T-helper 1 cell treated with Interleukin-12 subunit alpha and Interleukin-12 subunit beta and Interleukin-4 antibody, amounts not matched to agents 30 ng/mL and 1 ng/mL, for 36 hours (primary cell): ENCODE data around the gene FAM149B1. TPM values are rescaled to one million over a fixed set of nuclear protein-coding genes. Genes with fewer than 3 reads are reported as not detected.

Source experiments
- intact Hi-C: fragments of 100-400 bp; cut with micrococcal nuclease; formaldehyde crosslinking; loops from one replicate; pipeline ENCODE4 v1.15.1; 2024
- total RNA-seq: library from RNA; stranded (reverse); gene quantifications from 2 replicates; pipeline ENCODE4 v1.2.3, GENCODE V29; 2022

The FAM149B1 gene
- total RNA-seq, 1 donor from 2014 or later, result 12.4 TPM

DNA sequence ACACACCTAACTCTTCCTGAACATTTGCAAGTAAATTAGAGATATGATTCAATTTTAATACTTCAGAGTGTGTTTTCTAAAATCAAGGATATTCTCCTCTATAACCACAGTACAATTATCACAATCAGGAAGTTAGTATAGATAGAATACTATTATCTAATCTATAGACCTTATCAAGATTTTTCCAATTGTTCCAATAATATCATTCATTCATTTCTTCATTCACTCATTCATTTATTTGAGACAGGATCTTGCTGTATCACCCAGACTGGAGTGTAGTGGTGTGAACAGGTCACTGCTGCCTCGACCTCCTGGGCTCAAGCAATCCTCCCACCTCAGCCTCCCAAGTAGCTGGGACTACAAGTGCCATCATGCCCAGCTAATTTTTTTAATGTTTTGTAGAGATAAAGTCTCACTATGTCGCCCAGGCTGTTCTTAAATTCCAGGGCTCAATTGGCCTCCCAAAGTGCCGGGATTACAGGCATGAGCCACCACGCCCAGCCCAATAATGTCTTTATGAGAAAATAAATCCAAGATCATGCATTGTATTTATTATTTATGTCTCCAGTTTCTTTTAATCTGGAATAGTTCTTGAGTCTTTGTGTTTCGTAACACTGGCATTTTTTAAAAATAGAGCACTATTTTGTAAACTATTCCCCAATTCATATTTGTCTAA, 95.1 kb downstream of the FAM149B1 start:
- intact Hi-C loops, result no loop called here

DNA sequence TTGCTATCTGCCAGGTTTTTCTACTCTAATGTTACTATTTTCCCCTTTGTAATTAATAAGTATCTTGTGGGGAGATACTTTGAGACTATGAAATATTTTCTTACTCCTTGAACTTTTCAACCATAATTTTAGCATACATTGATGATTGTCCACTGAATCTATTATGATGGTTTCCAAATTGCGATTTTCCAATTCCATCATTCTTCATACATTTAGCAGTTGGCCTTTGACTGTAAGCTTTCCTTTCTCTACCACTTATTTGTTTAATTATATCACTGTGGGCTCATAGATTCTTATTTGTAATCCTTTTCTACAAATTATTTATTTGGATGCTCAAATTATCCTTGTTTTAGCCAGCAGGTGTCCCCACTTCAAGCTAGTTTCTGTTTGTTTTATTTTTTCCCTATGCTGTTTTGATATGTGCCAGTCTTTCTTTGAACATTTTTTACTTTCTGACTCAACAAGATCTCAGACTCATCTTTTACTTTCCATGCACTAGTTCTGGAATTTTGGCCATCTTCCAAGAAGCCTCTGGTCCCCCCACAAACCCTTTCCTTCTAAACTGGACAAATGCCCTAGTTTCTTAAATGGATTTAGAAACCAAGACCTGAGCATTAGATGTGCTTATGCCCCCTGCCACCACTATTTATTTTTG, 95.9 kb downstream of the FAM149B1 start:
- intact Hi-C loops, result loop anchor here (1.0 kb wide), 2 partner anchors 265 to 380 kb away; no protein-coding TSS in a partner anchor

DNA sequence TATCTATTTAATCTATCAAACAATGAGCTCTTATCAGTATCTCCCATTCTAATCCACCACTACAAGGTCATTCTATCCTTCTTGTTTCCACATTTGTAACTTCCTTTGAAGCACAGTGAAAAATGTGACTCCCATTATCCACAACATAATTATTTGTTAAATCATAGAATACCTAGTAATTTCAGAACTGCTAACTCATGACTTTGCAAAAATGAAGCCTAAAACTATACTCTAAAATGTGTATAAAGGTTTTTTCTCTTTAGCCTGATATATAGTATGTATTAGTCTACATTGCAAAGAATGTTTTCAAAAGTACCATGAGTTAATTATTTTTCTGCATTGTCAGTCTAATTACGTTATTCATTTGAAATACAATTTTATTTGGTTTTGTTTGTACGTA, 96.5 kb downstream of the FAM149B1 start:
- intact Hi-C loops, result loop anchor here (1.0 kb wide), 2 partner anchors 265 to 380 kb away; no protein-coding TSS in a partner anchor

DNA sequence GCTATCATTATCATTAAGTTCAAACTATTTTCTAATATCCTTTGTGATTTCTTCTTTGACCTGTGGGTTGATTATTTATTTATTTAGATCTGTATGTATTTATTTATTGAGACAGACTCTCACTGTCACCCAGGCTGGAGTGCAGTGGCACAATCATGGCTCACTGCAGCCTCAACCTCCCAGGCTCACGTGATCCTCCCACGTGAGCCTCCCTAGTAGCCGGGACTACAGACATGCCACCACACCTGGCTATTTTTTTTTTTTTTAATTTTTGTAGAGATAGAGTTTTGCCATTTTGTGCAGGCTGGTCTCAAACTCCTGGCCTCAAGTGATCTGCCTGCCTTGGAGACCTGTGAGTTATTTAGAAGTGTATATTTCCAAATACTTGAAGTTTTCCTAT, 113.2 kb downstream of the FAM149B1 start:
- intact Hi-C loops, result no loop called here

DNA sequence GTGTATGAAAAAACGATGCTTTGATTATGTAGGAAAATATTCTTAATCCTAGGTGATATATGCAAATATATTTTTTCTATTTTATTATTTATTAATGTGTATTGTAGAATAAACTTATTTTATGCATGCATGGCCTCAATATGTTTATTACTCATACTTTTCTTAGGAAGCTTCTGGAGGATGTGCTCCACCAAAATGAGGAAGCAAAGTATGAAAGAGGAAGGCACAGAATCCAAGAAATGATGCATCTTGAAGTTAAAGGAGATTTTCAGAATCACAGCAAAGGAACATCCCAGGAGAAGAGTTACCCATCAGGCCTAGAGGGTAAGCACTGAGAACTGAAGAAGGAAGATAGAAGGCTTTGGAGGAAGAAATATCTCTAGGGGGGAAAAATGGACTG, 119.5 kb downstream of the FAM149B1 start:
- intact Hi-C loops, result no loop called here

DNA sequence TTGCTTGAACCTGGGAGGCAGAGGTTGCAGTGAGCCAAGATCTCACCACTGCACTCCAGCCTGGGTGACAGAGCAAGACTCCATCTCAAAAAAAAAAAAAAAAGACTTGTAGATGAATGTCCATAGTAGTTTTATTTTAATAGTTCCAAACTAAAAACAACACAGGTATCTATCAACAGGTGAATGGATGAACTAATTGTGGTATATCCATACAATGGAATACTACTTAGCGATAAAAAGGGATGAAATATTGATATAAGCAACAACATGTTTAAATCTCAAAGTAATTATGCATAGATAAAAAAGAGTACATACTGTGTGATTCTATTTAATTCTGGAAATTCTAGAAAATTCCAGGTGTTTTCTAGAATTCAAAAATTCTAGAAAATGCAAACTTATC, 122.0 kb downstream of the FAM149B1 start:
- intact Hi-C loops, result no loop called here

DNA sequence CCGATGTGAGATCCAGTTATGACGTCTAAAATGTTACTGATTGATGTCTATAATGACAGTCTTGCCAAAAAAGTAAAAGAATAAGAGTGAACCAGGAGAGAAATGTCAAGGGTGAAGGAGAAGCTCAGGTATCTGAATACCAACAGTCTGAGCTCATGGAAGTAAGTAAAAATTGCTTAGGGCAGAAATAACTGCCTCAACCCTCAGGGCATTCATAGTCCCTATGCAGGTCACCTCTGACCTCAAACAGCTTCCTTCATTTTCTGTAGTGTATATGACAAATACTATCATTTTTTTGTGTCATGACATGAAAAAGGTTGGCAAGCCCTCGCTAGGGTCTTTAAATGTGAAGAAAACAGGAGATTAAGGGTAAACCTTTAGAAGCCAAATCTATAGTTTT, 125.5 kb downstream of the FAM149B1 start:
- intact Hi-C loops, result no loop called here

Other genes starting within 250 kb of the FAM149B1 start
- gene PLA2G12B, start 213.3 kb upstream of the FAM149B1 start, total RNA-seq, result not detected in 2 replicates
- gene P4HA1, start 71.3 kb upstream of the FAM149B1 start, total RNA-seq, result 26.6 and 28.9 TPM in 2 replicates
- gene NUDT13, start 57.7 kb upstream of the FAM149B1 start, total RNA-seq, result 0.42 and 0.68 TPM in 2 replicates
- 34.5 and 35.0 TPM in 2 replicates for gene ECD, start 111 bp upstream of the FAM149B1 start, total RNA-seq
- 47.2 and 47.6 TPM in 2 replicates for gene DNAJC9, start 79.1 kb downstream of the FAM149B1 start, total RNA-seq
- 94.6 and 109 TPM in 2 replicates for gene MRPS16, start 84.5 kb downstream of the FAM149B1 start, total RNA-seq
- gene CFAP70, start 190.7 kb downstream of the FAM149B1 start, total RNA-seq, result 0.44 and 0.49 TPM in 2 replicates
- 132 and 143 TPM in 2 replicates for gene ANXA7, start 245.9 kb downstream of the FAM149B1 start, total RNA-seq